GM18517 (cell line): ENCODE measurements around the gene KYNU.
"Not testable (repeated sequence)": the region's sequence is repeated elsewhere in the genome, so short reads cannot be mapped to it uniquely, and the experiment has no call there.

ENCODE experiments used
- ATAC-seq: cut with Tn5 transposase; IDR thresholded peaks from one replicate; pipeline ENCODE4 v1.9.1; 2021; ENCODE audit warnings: mild to moderate bottlenecking, moderate library complexity; ENCODE audit not compliant: unreplicated experiment

Gene KYNU

GRCh38 chr2:142870526-142870925 lies 6.9 kb upstream of the KYNU start:
- no peak for ATAC-seq

- ATAC-seq: no peak
These were observed 6.1 kb upstream of the KYNU start for GRCh38 chr2:142871396-142871795.

DNA sequence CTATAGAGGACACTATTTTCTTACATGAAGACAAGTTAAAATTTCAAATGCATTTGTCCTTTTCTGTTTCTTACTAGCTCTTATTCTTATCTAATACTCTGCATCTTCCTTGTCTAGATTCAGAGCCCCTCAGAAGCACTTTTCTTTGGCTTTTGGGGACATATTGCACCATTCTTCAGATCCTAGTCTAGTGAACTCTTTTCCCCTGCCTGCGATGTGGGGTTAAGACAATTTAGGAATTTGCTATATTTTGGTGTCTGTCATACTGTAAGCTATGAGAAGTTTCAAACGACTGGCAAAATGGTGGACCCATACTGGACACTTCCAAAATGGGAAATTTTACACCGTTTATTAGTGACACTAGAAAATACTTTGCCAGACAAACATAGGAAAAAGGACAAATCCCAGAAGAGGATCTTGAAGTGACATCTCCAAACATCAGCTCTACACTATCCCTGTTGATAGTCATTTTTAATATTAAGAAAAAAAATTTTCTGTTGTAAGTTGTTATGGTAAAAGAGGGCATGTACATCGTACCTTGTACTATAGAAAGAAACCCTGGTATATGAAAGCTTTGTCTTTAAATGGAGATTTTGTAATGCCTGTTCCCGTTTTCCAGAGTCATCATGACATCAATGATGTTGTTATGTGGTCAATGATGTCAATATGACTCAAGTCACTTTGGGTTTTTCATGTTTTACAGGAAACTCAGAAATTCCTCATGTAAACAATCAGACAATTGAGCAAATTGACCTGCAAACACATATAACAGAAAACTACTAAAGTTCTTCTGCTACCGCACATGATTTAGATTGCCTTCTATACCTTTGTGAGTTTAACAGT lies 4.4 kb upstream of the KYNU start:
- ATAC-seq: no peak

GRCh38 chr2:142873831-142874287 lies 3.6 kb upstream of the KYNU start:
- ATAC-seq: peak; percentile 25

- no peak for ATAC-seq
These were observed 3.1 kb upstream of the KYNU start for GRCh38 chr2:142874293-142874814.

- ATAC-seq: no peak
These were observed 2.5 kb upstream of the KYNU start for GRCh38 chr2:142875010-142875409.

GRCh38 chr2:142875652-142876051 lies 1.8 kb upstream of the KYNU start:
- no peak for ATAC-seq

GRCh38 chr2:142876423-142876822 lies 1.0 kb upstream of the KYNU start:
- no peak for ATAC-seq

DNA sequence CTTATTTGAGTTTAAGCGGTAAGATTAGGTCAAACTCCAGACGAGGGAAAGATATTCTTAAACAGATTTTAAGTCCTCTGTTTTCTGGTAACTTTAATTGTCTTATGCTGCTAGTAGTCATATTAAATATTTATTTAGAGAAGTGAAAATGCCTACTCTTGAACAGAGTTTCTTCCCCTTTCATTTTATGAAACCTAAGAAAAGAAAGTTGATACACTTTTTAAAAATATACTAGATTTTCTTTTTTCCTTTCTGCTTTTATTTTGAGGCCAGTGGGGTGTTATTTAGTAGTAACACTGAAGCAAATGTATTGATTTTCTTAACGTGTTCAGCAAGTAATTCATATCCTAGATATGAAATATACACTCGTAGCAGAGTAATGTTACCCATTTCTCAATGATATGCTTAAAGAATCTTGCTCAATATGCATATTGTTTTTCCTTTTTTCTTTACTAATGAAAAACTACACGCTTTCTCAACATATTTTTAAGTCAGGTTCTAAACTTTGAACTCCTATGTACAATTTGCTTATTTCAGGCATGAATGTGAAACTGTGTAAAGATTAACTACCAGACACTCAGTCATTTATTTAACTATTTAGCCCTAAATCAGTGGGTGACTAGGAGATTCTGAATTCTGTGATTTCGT lies 691 bp downstream of the KYNU start:
- ATAC-seq: peak; percentile 26

DNA sequence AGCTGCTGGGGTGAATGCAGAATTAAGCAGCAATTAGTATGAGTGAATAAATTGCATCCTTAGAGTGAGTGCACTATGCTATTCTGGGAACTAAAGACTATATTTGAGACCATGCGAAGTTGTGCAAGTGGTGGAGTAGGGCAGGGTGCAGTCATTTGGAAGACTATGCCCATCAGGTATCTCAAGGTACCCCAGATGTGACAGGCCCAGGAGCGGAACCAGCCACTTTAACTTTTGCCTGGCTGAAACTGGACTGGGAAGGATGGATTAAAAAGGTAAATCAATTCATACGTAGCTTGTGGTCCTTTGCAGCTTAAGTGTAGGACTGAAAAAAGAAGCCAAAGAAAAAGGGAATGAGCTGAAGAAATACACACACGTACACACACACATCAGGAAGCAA lies 1.7 kb downstream of the KYNU start:
- ATAC-seq: no peak

- ATAC-seq: no peak
These were observed 2.8 kb downstream of the KYNU start for GRCh38 chr2:142880279-142880678.

GRCh38 chr2:142881619-142882018 lies 4.2 kb downstream of the KYNU start:
- no peak for ATAC-seq

- not testable (repeated sequence) for ATAC-seq
These were observed 5.0 kb downstream of the KYNU start for GRCh38 chr2:142882500-142882899.

DNA sequence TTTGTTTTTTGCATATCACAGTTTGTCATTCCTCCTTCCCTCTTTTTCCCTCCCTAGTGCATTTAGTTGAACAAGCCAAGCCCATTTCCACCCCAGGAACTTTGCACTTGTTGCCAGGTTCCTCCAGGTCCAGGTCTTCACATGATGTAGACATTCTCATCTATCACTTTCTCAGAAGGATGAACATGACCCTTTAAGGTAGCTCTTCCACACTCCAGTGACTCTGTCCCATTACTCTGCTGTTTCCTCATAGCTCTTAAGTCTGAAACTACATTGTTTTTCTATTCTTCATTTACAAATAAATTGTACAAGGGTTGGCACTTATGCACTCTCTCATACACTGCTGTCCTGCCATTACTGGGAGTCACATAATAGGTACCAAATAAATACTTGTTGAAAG lies 6.1 kb downstream of the KYNU start:
- no peak for ATAC-seq

GRCh38 chr2:142885543-142885942 lies 8.1 kb downstream of the KYNU start:
- no peak for ATAC-seq

GRCh38 chr2:142892715-142893114 lies 15.3 kb downstream of the KYNU start:
- peak; percentile 100 for ATAC-seq

DNA sequence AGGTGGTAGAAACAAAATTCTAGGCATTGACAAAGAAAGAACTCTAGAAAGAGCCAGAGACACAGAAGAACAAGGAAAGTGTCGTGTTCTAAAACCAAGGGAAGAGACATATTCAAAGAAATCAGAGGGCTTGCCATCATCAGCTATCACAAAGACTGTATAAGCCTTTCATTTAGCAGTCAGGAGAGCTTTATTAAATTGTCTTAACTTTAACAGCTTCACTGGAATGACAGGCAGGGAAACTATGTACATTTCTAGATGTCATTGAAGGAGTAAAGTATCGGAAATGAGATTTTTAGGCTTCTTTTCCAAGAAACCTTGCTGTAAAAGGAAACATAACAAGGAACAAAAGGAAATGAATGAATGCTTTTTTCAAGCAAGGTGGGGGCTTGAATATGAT lies 15.8 kb downstream of the KYNU start:
- ATAC-seq: no peak

GRCh38 chr2:142897807-142898206 lies 20.3 kb downstream of the KYNU start:
- ATAC-seq: no peak

DNA sequence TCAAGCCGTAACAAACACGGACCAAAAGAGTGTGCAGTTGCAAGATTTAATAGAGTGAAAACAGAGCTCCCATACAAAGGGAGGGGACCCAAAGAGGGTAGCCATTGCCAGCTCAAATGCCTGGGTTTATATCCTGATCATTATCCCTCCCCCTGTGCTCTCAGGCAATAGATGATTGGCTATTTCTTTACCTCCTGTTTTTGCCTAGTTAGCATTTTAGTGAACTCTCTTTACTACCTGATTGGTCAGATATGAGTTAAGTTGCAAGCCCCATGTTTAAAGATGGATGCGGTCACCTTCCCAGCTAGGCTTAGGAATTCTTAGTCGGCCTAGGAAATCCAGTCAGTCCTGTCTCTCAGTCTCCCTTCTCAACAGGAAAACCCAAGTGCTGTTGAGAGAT lies 22.9 kb downstream of the KYNU start:
- ATAC-seq: not testable (repeated sequence)

DNA sequence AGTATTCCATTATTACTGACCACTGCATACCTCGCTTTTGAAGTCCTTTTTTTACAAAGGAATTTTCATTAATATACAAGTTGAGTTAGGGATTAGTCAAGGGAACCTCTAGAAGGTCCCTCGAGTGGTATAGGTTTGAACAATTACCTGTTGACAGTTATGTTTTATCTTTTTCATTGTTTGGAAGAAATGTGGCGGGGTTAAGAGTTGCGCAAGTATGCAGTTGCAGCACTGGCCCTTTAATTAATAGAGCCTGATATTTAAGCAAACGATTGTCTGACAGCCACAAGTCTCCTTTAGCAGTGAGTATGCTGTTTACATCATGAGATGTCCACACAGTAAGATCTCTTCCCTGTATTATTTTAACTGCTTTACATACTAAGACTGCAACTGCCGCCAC lies 24.3 kb downstream of the KYNU start:
- ATAC-seq: no peak

DNA sequence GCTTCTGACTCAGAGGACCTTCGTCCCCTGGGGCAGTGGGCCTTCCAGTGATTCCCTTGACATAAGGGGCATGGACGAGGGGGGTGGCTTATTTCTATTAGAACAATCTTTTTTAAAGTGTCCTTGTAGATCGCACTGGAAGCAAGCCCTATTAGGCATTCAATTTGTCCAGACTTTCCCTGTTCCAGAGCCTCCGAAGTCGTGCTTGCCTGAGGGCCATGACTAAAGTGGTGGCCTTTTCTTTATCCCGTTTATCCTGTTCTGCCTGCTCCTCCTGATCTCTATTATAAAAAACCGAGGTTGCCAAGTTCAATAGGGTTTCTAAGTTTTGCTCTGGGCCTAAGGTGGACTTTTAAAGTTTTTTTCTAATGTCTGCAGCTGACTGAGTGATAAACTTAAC lies 26.3 kb downstream of the KYNU start:
- ATAC-seq: not testable (repeated sequence)

- no peak for ATAC-seq
These were observed 30.2 kb downstream of the KYNU start for GRCh38 chr2:142907653-142908052.
